ENCODE data around the gene QKI.

The QKI gene

GRCh38 chr6:163592872-163593271 is 178.4 kb downstream of the QKI start:
- ATAC-seq (ENCODE audit: low read depth) (no peak), DNase-seq (ENCODE audit: low spot score) (no peak)
- no peaks in the 10 kb centered on the region for H3K27me3 ChIP-seq (ENCODE audit: insufficient read depth, poor library complexity, severe bottlenecking)
- no peak overlapping the region for H3K27ac ChIP-seq (ENCODE audit: poor library complexity, severe bottlenecking)
- no peak for TF ChIP-seq CTCF (IDR thresholded peaks at IDR 0.05; ENCODE audit: poor library complexity, severe bottlenecking)
- H3K9me3 ChIP-seq (ENCODE audit: severe bottlenecking), result peaks cover 3% of the 10 kb centered on the region
- no peaks in the 10 kb centered on the region for H3K36me3 ChIP-seq (ENCODE audit: low read depth)
- no peak overlapping the region for H3K4me3 ChIP-seq (ENCODE audit: severe bottlenecking)
- peaks cover 16% of the 10 kb centered on the region for H3K4me1 ChIP-seq (ENCODE audit: insufficient read depth, poor library complexity, severe bottlenecking)

GRCh38 chr6:163596174-163596573 is 181.7 kb downstream of the QKI start:
- no peaks in the 10 kb centered on the region for H3K4me1 ChIP-seq (ENCODE audit: insufficient read depth, poor library complexity, severe bottlenecking)
- H3K27ac ChIP-seq (ENCODE audit: poor library complexity, severe bottlenecking), result no peak overlapping the region
- no peak for TF ChIP-seq CTCF (IDR thresholded peaks at IDR 0.05; ENCODE audit: poor library complexity, severe bottlenecking)
- H3K36me3 ChIP-seq (ENCODE audit: low read depth), result no peaks in the 10 kb centered on the region
- DNase-seq (ENCODE audit: low spot score), result no peak
- no peaks in the 10 kb centered on the region for H3K27me3 ChIP-seq (ENCODE audit: insufficient read depth, poor library complexity, severe bottlenecking)
- H3K4me3 ChIP-seq (ENCODE audit: severe bottlenecking), result no peak overlapping the region
- peaks cover 3% of the 10 kb centered on the region for H3K9me3 ChIP-seq (ENCODE audit: severe bottlenecking)
- no peak for ATAC-seq (ENCODE audit: low read depth)

- TF ChIP-seq CTCF (IDR thresholded peaks at IDR 0.05; ENCODE audit: poor library complexity, severe bottlenecking), result no peak
- DNase-seq (ENCODE audit: low spot score) (no peak), ATAC-seq (ENCODE audit: low read depth) (no peak)
- no peaks in the 10 kb centered on the region for H3K36me3 ChIP-seq (ENCODE audit: low read depth)
- no peaks in the 10 kb centered on the region for H3K4me1 ChIP-seq (ENCODE audit: insufficient read depth, poor library complexity, severe bottlenecking)
- no peaks in the 10 kb centered on the region for H3K27me3 ChIP-seq (ENCODE audit: insufficient read depth, poor library complexity, severe bottlenecking)
- H3K9me3 ChIP-seq (ENCODE audit: severe bottlenecking), result no peaks in the 10 kb centered on the region
- H3K4me3 ChIP-seq (ENCODE audit: severe bottlenecking), result no peak overlapping the region
- H3K27ac ChIP-seq (ENCODE audit: poor library complexity, severe bottlenecking), result no peak overlapping the region
These were observed 184.6 kb downstream of the QKI start for GRCh38 chr6:163599136-163599535.

GRCh38 chr6:163599684-163600083 is 185.2 kb downstream of the QKI start:
- Histone ChIP-seq H3K4me1 (ENCODE audit: insufficient read depth, poor library complexity, severe bottlenecking) (no peaks in the 10 kb centered on the region), H3K4me3 (ENCODE audit: severe bottlenecking) (no peak overlapping the region), H3K36me3 (ENCODE audit: low read depth) (no peaks in the 10 kb centered on the region), H3K27ac (ENCODE audit: poor library complexity, severe bottlenecking) (no peak overlapping the region), H3K9me3 (ENCODE audit: severe bottlenecking) (no peaks in the 10 kb centered on the region), H3K27me3 (ENCODE audit: insufficient read depth, poor library complexity, severe bottlenecking) (no peaks in the 10 kb centered on the region)
- DNase-seq (ENCODE audit: low spot score) (no peak), ATAC-seq (ENCODE audit: low read depth) (no peak)
- TF ChIP-seq CTCF (IDR thresholded peaks at IDR 0.05; ENCODE audit: poor library complexity, severe bottlenecking), result no peak

GRCh38 chr6:163600331-163600730 is 185.8 kb downstream of the QKI start:
- no peak for TF ChIP-seq CTCF (IDR thresholded peaks at IDR 0.05; ENCODE audit: poor library complexity, severe bottlenecking)
- Histone ChIP-seq H3K27me3 (ENCODE audit: insufficient read depth, poor library complexity, severe bottlenecking) (no peaks in the 10 kb centered on the region), H3K4me1 (ENCODE audit: insufficient read depth, poor library complexity, severe bottlenecking) (no peaks in the 10 kb centered on the region), H3K9me3 (ENCODE audit: severe bottlenecking) (no peaks in the 10 kb centered on the region), H3K36me3 (ENCODE audit: low read depth) (no peaks in the 10 kb centered on the region), H3K4me3 (ENCODE audit: severe bottlenecking) (no peak overlapping the region), H3K27ac (ENCODE audit: poor library complexity, severe bottlenecking) (no peak overlapping the region)
- no peak for DNase-seq (ENCODE audit: low spot score)
- no peak for ATAC-seq (ENCODE audit: low read depth)

Data from RWPE2 (cell line).